ENCODE results near the gene SSBP3. TPM values are rescaled to one million over a fixed set of nuclear protein-coding genes. Genes with fewer than 3 reads are reported as not detected.

SSBP3 gene
- total RNA-seq, 4 donors from 2014 or later, result 17.1 to 25.4 (median 21.5) TPM

- intact Hi-C loops (cut with DNase I), result no loop called here
- no peak for TF ChIP-seq CTCF (IDR thresholded peaks at IDR 0.05)
- no peak for TF ChIP-seq POLR2A (IDR thresholded peaks at IDR 0.05)
- DNase-seq, result no peak
- Histone ChIP-seq H3K27ac (no peak overlapping the region), H3K27me3 (no peaks in the 10 kb centered on the region), H3K4me1 (peaks cover 27 to 84% (median 39%) of the 10 kb centered on the region in 3 donors), H3K4me3 (no peak overlapping the region), H3K9me3 (no peaks in the 10 kb centered on the region), H3K36me3 (no peaks in the 10 kb centered on the region)
- WGBS, 2 donors, result 66 to 76% methylated on average over 6 to 7 of the region's 7 CpGs
These were observed 68.3 kb downstream of the SSBP3 start for GRCh38 chr1:54337928-54338327.

- 93 to 98% methylated on average over 2 to 7 of the region's 7 CpGs for whole genome bisulfite sequencing, 2 donors
- Histone ChIP-seq H3K36me3 (no peaks in the 10 kb centered on the region), H3K4me1 (peaks cover 33 to 84% (median 48%) of the 10 kb centered on the region in 3 donors), H3K9me3 (no peaks in the 10 kb centered on the region), H3K27ac (no peak overlapping the region), H3K4me3 (no peak overlapping the region), H3K27me3 (no peaks in the 10 kb centered on the region)
- intact Hi-C loops (cut with DNase I), result no loop called here
- no peak for DNase-seq
- TF ChIP-seq POLR2A (IDR thresholded peaks at IDR 0.05) (no peak), CTCF (IDR thresholded peaks at IDR 0.05) (no peak)
These were observed 69.2 kb downstream of the SSBP3 start for GRCh38 chr1:54337034-54337433.

- Histone ChIP-seq H3K9me3 (no peaks in the 10 kb centered on the region), H3K36me3 (no peaks in the 10 kb centered on the region), H3K4me1 (peaks cover 40 to 84% (median 57%) of the 10 kb centered on the region in 3 donors), H3K27me3 (no peaks in the 10 kb centered on the region), H3K27ac (peak overlapping the region; percentile 70 to 92 (median 86)), H3K4me3 (peak overlapping the region in 1 of 4 donors; percentile 51)
- 51 to 66% methylated on average over 4 of the region's 5 CpGs for WGBS, 2 donors
- intact Hi-C loops (cut with DNase I), result no loop called here
- no peak for TF ChIP-seq POLR2A (IDR thresholded peaks at IDR 0.05)
- TF ChIP-seq CTCF (IDR thresholded peaks at IDR 0.05), result no peak
- DNase-seq, result no peak
These were observed 70.1 kb downstream of the SSBP3 start for GRCh38 chr1:54336116-54336515.

GRCh38 chr1:54335755-54336108 lies 70.5 kb downstream of the SSBP3 start:
- Histone ChIP-seq H3K27me3 (no peaks in the 10 kb centered on the region), H3K36me3 (no peaks in the 10 kb centered on the region), H3K4me1 (peaks cover 36 to 84% (median 58%) of the 10 kb centered on the region in 3 donors), H3K9me3 (no peaks in the 10 kb centered on the region), H3K4me3 (peak overlapping the region in 2 of 4 donors; percentile 11 to 51), H3K27ac (peak overlapping the region; percentile 70 to 92 (median 86))
- DNase-seq, result no peak
- intact Hi-C loops (cut with DNase I), result no loop called here
- 9 to 22% methylated on average over 7 of the region's 7 CpGs for WGBS, 2 donors
- TF ChIP-seq POLR2A (IDR thresholded peaks at IDR 0.05) (no peak), CTCF (IDR thresholded peaks at IDR 0.05) (no peak)

- H3K4me3 ChIP-seq, result peak overlapping the region in 2 of 4 donors; percentile 11 to 51
- intact Hi-C loops (cut with DNase I), result no loop called here
- no peak for TF ChIP-seq POLR2A (IDR thresholded peaks at IDR 0.05)
- no peak for TF ChIP-seq CTCF (IDR thresholded peaks at IDR 0.05)
- H3K27me3 ChIP-seq, result no peaks in the 10 kb centered on the region
- H3K4me1 ChIP-seq, result peaks cover 30 to 84% (median 59%) of the 10 kb centered on the region in 3 donors
- DNase-seq, result no peak
- H3K36me3 ChIP-seq, result no peaks in the 10 kb centered on the region
- 37 to 40% methylated on average over 12 to 13 of the region's 13 CpGs for WGBS, 2 donors
- peak overlapping the region; percentile 70 to 92 (median 86) for H3K27ac ChIP-seq
- H3K9me3 ChIP-seq, result no peaks in the 10 kb centered on the region
These were observed 71.0 kb downstream of the SSBP3 start for GRCh38 chr1:54335011-54335754.
